SK-N-MC (cell line): ENCODE data around the gene KLK10.

Experiments
- EZH2 ChIP-seq: fragments of 200-600 bp; sonication (generic); IDR thresholded peaks from one replicate; pipeline ENCODE4 v1.6.1; 2017; ENCODE audit warnings: antibody characterized with exemption
- FOXP2 ChIP-seq: optimal IDR thresholded peaks from 2 replicates; pipeline ENCODE3; 2011; ENCODE audit warnings: mild to moderate bottlenecking, moderate library complexity; ENCODE audit not compliant: insufficient read depth; ENCODE audit errors: extremely low read length, control extremely low read depth
- POLR2AphosphoS5 ChIP-seq: IDR thresholded peaks from 2 replicates; pipeline ENCODE4 v1.6.1; 2012; ENCODE audit warnings: mild to moderate bottlenecking, low read depth, low read length, borderline replicate concordance

GRCh38 chr19:51064534-51065220 is 45.2 kb upstream of the KLK10 start, which contains the start of gene KLK13:
- TF ChIP-seq POLR2AphosphoS5 (no peak), EZH2 (no peak), FOXP2 (no peak)
